ENCODE data around the gene MADCAM1. TPM values are rescaled to one million over a fixed set of nuclear protein-coding genes. Genes with fewer than 3 reads are reported as not detected.
"Not testable (repeated sequence)": the region's sequence is repeated elsewhere in the genome, so short reads cannot be mapped to it uniquely, and the experiment has no call there.

The MADCAM1 gene
- total RNA-seq = 0.40 and 0.76 TPM in 2 replicates

DNA sequence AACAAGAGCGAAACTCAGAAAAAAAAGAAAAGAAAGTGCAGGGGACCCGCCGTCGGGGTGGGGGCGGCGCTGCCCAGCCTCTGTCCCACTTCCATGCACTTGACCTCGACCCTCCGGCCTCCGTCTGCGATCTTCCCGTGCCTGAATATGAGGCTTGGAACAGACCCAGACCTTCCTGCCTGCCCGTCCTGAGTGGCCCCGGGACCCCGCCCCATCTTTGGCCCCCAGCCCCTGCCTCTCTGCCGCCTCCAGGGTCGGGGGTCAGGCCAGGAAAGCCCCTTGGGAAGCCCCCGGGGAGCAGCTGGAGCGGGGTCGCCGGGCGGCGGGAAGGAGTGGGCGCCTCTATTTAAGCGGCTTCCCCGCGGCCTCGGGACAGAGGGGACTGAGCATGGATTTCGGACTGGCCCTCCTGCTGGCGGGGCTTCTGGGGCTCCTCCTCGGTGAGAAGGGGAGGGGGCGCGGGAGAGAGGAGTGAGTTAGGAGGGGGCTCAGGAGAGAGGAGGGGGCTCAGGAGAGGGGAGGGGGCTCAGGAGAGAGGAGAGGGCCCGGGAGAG is at the start of gene MADCAM1:
MADCAM1 (plus strand) TSS at position 375 of the 554 bp plus-strand sequence; CDS start at position 389, 14 bp downstream.
- POLR2A ChIA-PET = interaction anchor here (1.3 kb wide), 1 partner anchor 10 kb away, joined by 5 read pairs; no protein-coding TSS in a partner anchor
- Mint-ChIP-seq H3K4me3 (no peak within 1 kb of the TSS), H3K27ac (no peak within 1 kb of the TSS), H3K4me1 (peaks cover 8% of the 10 kb centered on the region), H3K27me3 (peaks cover 15% of the 10 kb centered on the region), H3K9me3 (no peaks in the 10 kb centered on the region), H3K36me3 (ENCODE audit: low read depth) (no peaks in the 10 kb centered on the region)
- ATAC-seq (ENCODE audit: low read depth) = no peak
- DNase-seq = no peak
- CTCF ChIA-PET = no interaction called here
- TF ChIP-seq, protein P1, sequence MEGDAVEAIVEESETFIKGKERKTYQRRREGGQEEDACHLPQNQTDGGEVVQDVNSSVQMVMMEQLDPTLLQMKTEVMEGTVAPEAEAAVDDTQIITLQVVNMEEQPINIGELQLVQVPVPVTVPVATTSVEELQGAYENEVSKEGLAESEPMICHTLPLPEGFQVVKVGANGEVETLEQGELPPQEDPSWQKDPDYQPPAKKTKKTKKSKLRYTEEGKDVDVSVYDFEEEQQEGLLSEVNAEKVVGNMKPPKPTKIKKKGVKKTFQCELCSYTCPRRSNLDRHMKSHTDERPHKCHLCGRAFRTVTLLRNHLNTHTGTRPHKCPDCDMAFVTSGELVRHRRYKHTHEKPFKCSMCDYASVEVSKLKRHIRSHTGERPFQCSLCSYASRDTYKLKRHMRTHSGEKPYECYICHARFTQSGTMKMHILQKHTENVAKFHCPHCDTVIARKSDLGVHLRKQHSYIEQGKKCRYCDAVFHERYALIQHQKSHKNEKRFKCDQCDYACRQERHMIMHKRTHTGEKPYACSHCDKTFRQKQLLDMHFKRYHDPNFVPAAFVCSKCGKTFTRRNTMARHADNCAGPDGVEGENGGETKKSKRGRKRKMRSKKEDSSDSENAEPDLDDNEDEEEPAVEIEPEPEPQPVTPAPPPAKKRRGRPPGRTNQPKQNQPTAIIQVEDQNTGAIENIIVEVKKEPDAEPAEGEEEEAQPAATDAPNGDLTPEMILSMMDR (IDR thresholded peaks at IDR 0.05) = no peak
- intact Hi-C loops (cut with micrococcal nuclease) = no loop called here

GRCh38 chr19:447064-447426 is 49.2 kb upstream of the MADCAM1 start:
- H3K4me3 Mint-ChIP-seq = no peak overlapping the region
- no peaks in the 10 kb centered on the region for H3K4me1 Mint-ChIP-seq
- CTCF ChIA-PET = no interaction called here
- H3K27ac Mint-ChIP-seq = no peak overlapping the region
- DNase-seq (no peak), ATAC-seq (ENCODE audit: low read depth) (no peak)
- peaks cover 4% of the 10 kb centered on the region for H3K9me3 Mint-ChIP-seq
- no peaks in the 10 kb centered on the region for H3K27me3 Mint-ChIP-seq
- intact Hi-C loops (cut with micrococcal nuclease) = no loop called here
- H3K36me3 Mint-ChIP-seq (ENCODE audit: low read depth) = no peaks in the 10 kb centered on the region
- TF ChIP-seq, protein P1 (IDR thresholded peaks at IDR 0.05) = no peak
- POLR2A ChIA-PET = no interaction called here

GRCh38 chr19:447816-448560 is 48.3 kb upstream of the MADCAM1 start:
- POLR2A ChIA-PET = no interaction called here
- intact Hi-C loops (cut with micrococcal nuclease) = no loop called here
- no peak overlapping the region for H3K4me3 Mint-ChIP-seq
- no peaks in the 10 kb centered on the region for H3K36me3 Mint-ChIP-seq (ENCODE audit: low read depth)
- no peaks in the 10 kb centered on the region for H3K27me3 Mint-ChIP-seq
- ATAC-seq (ENCODE audit: low read depth) (no peak), DNase-seq (no peak)
- H3K4me1 Mint-ChIP-seq = no peaks in the 10 kb centered on the region
- H3K9me3 Mint-ChIP-seq = peaks cover 4% of the 10 kb centered on the region
- TF ChIP-seq, protein P1 (IDR thresholded peaks at IDR 0.05) = no peak
- CTCF ChIA-PET = no interaction called here
- no peak overlapping the region for H3K27ac Mint-ChIP-seq

DNA sequence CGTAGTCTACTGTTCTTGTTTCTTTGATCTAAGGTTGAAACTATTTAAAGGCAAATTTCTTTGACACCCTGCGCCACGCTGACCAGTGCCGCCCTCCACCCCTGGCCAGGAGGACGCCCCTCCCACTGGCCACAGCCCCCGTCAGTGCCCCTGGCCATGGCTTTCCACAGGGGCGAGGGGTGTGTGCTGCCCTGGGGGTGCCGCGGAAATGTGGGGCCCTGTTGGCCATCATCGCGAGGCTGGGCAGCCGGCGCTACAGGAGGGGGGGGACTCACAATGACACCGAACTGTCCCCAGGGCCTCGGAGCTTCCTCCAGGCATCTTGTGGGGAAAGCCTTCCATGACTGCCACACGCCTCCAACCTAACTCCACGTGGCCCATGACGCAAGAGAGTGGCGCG is 46.4 kb upstream of the MADCAM1 start:
- POLR2A ChIA-PET = no interaction called here
- no peak overlapping the region for H3K4me3 Mint-ChIP-seq
- H3K4me1 Mint-ChIP-seq = no peaks in the 10 kb centered on the region

DNA sequence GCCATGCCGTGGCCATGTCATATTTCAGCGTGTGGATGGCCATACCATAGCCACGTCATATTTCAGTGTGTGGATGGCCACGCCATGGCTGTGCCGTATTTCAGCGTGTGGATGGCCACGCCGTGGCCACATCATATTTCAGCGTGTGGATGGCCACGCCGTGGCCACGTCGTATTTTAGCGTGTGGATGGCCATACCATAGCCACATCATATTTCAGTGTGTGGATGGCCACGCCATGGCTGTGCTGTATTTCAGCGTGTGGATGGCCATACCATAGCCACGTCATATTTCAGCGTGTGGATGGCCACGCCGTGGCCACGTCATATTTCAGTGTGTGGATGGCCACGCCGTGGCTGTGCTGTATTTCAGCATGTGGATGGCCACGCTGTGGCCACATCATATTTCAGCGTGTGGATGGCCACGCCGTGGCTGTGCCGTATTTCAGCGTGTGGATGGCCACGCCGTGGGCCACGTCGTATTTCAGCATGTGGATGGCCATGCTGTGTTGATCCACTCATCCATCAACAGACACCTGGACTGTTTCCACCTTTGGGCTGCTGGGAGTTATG is 45.3 kb upstream of the MADCAM1 start:
- CTCF ChIA-PET; H3K4me1 Mint-ChIP-seq; DNase-seq; H3K27me3 Mint-ChIP-seq; H3K27ac Mint-ChIP-seq; H3K36me3 Mint-ChIP-seq (ENCODE audit: low read depth); intact Hi-C loops (cut with micrococcal nuclease); H3K4me3 Mint-ChIP-seq; H3K9me3 Mint-ChIP-seq; POLR2A ChIA-PET; ATAC-seq (ENCODE audit: low read depth): not testable (repeated sequence)

More for the DNA sequence above, 46.4 kb upstream of the MADCAM1 start:
- no peak for DNase-seq
- Mint-ChIP-seq H3K27ac (no peak overlapping the region), H3K9me3 (peaks cover 4% of the 10 kb centered on the region), H3K36me3 (ENCODE audit: low read depth) (no peaks in the 10 kb centered on the region), H3K27me3 (no peaks in the 10 kb centered on the region)
- TF ChIP-seq, protein P1 (IDR thresholded peaks at IDR 0.05) = no peak
- intact Hi-C loops (cut with micrococcal nuclease) = no loop called here
- ATAC-seq (ENCODE audit: low read depth) = no peak
- CTCF ChIA-PET = no interaction called here
